Endometrium (tissue), 2 donors: ENCODE measurements around the gene PDIA2.
"Not testable (repeated sequence)": the region's sequence is repeated elsewhere in the genome, so short reads cannot be mapped to it uniquely, and the experiment has no call there.

Experiments used
- FAIRE-seq: peaks from 2 replicates; lab custom pipeline; 2012; peaks lifted over from hg19 to GRCh38; lab: Jason Lieb, UNC
- donor health status: control.
- donor health status: control.

The PDIA2 gene

DNA sequence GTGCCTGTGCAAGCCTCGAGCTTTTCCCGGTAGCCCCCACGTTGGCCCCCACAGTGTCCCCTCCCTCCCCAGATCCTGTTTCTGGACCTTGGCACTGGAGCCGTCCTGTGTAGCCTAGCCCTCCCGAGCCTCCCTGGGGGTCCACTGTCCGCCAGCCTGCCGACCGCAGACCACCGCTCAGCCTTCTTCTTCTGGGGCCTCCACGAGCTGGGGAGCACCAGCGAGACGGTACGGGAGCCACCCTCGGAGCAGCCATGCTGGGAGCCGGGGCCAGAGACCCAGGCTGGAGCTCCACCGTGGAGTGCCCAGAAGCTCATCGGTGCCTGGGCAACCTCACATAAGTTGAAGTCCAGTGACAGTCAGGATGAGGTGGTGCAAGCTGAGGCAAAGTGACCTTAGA, 19.0 kb upstream of the PDIA2 start:
- no peak for FAIRE-seq

DNA sequence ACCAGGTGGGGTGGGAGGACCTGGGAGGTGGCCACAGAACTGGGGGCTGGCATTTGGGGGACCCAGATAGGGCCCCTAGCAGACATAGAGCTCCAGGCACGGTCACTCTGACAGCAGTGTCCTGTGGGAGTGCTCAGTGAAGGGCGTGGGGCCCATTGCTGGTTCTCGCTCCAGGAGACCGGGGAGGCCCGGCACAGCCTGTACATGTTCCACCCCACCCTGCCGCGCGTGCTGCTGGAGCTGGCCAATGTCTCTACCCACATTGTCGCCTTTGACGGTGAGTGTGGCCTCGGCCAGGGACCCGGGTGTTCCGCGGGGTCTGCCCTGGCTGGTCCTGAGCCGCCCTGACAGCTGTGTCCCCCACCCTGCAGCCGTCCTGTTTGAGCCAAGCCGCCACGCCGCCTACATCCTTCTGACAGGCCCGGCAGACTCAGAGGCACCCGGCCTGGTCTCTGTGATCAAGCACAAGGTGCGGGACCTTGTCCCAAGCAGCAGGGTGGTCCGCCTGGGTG, 18.5 kb upstream of the PDIA2 start:
- FAIRE-seq = no peak

DNA sequence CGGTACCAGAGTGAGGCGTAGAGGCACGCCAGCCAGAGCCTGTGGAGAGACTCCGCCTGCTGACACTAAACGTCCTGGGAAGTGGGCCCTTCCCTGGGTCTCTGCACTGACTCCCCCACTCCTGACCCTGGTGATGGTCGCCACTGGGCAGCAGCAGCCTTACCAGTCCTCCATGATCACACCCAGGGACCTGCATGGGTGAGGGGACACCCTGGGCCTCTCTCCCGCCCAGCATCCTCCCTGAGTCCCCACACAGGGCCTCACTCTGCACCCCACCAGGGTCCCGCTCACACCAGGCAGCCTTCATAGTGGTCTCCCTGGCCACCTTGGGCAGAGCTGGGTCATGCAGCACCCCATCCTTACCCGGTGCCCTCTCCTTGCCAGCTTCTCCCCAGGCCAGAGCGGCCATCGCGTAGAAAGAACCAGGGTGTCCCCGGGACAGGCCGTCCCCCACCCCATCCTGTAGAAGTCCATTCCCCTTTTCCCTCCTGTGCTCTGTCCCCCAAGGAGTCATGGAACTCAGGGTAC, 17.9 kb upstream of the PDIA2 start:
- FAIRE-seq = no peak

DNA sequence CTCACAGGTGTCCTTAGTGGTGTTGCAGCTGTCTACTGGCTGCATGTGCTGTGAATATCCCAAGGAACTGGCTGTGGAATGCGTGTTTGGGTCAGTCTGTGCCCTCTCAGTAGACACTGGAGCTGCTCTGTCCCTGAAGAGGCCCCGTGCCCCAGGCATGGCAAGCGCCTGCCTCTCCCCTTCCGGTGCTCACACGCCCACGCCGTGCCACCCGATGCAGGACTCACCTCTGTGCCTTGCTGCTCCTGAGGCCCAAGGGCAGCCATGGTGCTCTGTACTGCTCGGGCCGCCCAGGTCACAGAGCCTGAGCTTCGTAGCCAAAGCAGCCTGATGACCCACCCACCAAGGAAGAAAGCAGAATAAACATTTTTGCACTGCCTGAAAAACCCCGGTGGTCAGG, 17.3 kb upstream of the PDIA2 start:
- no peak for FAIRE-seq

DNA sequence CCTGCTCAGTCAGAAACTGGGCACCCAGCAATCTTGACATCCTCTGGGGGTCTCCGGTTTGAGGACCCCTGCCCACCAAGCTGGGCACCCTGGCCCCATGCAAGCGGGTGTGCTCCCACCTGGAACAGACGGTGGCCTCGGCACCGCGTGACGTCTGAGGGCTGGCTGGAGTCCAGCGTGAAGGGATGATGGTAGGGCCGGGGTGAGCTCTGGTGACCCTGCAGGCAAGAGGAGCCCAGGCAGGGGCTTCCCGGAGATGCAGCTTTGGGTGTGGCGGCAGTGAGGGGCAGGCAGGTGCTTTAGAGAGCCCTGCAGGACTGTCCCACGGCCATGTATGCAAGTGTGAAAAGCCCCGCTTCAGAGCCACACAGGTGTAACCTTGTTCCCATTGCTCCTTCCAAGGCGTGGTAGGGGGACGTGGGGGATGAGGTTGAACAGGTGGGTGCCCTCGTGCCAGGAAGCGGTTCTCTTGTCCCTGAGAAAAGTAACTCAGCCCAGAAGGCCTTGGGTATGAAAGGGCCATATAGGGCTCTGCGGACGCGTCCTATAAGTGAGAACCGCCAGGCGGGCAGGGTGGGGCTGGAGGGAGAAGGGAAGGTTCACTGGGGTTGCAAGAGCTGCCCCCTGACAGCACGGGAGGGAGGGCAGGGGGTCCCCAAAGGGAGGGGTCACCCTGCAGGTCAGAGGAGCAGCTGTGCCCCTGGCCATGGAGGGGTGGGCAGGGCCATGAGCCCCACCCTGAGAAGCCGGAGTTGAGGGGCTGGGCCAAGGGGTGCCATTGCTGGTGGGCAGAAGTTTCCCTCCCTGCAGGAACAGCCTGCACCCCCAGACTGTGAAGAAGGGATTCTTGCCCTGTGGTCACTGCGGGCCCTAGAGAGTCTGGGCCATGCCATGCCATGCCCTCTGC, 16.5 kb upstream of the PDIA2 start:
- no peak for FAIRE-seq

DNA sequence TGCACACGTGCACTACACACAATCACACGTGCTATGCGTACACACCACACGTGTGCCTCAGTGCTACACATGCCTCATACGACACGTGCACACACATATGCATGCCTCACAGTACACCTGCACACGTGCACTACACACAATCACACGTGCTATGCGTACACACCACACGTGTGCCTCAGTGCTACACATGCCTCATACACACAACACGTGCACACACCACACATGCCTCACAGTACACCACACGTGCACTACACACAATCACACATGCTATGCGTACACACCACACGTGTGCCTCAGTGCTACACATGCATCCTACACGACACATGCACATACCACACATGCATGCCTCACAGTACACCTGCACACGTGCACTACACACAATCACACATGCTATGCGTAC, 15.4 kb upstream of the PDIA2 start:
- not testable (repeated sequence) for FAIRE-seq

DNA sequence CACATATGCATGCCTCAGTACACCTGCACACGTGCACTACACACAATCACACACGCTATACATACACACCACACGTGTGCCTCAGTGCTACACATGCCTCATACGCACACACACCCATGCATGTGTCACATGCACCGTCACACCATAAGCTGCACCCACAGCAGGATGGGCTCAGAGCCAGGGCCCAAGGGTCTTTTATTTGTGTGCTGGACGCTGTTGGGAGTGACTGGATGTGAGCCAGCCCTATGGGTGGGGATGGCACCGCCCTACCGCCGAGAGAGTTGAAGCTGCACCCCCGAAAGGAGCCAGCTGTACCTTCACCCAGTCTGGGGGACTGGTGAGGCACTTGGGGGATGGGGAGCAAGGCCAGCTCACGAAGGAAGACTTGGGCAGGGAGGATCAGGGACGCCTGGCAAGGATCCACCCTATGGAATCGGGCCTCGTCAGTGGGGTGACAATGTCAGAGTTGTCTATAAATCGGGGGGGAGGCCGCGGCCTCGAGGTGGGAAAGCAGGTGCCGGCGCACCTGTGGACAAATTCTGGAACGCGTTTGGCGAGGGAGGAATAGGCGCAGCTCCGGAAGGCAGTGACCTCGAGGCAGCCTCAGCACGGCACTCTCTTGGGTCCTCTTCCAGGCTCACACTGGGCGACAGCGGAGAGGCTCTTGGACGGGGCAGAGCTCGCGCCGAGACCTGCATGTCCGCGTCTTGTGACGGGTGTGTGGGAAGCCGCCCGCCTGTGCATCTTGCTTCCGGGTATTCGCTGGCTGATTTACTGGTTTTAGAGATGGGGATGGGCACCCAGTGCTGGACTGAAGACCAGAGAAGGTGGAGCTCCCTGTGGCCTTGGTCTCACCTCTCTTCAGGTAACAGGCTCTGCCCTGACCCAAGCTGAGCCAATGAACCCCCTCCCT, 14.6 kb upstream of the PDIA2 start:
- no peak for FAIRE-seq

DNA sequence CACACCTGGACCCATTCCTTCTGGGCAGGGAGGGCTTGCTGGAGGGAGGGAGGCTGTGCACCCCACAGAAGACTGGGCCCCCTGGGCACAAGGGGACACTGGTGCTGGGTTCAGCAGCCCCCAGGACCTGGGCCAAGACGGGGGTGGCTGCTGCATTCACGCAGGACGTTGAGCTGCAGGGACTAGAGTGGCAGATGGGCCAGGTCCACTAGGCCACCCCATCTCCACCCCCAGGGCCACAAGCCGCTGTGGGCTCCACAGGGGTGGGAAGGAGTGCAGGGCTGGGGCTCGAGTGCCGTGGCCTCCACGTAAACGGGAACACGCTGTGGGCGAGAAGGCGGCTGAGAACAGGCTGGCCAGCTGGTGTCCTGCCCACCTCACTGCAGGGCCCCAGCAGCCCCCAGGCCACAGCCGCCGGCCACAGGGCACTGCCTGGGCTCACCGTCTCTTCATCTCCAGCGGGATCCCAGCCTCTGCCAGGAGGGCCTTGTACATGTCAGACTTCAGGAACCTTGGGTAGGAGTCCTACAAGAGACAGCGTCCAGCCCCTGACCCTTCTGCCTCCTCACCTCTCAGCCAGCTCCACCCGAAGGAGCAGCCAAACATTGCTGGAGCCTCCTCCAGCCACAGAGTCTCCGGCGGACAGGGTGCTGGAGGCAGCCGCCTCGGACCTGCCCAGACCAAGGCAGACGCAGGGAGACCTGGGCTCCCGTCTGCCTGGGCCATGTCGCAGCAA, 13.7 kb upstream of the PDIA2 start:
- FAIRE-seq = no peak

DNA sequence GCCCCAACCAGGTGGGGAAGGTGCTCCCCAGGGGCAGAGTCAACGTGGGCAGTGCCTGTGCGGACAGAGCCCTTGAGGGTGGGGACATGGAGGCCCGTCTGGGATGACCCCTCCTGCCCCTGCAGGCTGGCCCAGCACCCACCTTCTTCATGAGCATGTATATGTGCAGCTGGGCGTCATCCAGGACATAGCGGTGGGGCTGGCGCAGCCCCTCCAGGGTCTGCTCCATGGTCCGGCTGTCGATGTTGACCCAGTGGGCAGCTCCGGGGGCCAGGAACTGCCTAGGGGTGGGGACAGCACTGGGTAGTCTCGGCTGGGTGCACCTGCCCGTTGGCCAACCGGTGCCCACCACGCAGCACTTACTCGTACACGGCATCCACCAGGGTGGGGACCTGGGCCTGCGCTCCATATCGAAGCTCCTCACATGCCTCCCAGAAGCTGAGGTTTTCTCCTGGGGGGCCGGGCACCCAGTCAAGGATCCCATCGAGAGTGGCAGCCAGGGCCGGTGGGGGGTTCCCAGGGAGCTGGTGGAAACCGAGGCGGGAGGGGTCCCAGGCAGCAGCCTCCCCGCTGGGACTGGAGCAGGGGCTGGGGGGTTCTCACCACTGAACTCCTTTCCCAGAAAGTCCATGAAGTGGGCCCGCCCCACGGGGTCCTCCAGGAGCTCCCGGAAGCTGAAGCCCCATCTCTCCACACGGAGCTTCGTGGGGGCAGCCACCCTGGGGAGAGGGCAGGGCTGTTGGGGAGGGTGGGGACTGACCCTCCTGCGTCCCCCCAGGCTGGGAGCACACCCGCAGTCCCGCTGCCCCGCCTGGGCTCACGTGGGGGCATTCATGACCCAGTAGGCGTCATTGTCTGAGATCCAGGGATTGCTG, 12.3 kb upstream of the PDIA2 start:
- FAIRE-seq = no peak

DNA sequence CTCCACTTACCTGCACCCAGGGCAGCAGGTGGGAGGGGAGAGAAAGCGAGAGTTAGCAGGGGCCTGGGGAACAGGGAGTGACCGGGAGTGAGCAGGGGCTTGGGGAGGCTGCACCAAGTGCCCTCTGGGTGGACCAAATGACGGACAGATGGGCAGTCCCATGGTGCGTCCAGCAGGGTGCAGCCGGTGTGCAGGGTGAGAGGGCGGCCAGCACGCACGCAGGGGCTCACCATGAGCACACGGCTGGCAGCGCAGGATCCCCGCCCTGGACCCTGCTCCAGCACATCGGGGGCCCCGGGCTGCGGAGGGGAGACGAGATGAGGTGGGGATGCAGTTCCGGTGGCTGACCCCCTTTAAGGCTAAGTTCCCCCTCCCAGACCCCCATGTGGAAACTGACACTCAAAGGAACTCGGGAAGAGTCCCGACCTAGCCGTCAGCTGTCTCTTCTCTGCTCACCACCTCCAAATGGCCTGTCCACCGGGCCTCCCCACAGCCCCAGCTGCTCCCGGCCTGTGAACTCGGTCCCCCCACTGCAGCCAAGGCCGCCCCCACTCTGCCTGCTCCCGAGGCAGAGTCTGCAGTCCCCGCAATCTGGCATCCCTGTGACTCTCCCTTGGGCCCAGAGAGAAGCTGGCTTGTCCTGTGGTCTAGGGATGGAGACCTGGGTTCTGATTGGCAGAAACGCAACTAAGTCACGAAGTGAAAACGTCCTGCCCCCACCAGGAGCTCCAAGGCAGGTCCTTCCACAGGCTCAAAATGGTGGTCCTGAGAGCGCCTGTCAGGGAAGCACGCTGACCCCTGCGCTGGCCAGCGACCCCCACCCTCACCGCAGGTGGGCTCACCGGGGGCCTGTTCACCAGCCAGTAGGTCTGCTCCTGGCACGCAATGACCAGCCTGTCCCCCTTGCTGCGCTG, 10.1 kb upstream of the PDIA2 start:
- no peak for FAIRE-seq

DNA sequence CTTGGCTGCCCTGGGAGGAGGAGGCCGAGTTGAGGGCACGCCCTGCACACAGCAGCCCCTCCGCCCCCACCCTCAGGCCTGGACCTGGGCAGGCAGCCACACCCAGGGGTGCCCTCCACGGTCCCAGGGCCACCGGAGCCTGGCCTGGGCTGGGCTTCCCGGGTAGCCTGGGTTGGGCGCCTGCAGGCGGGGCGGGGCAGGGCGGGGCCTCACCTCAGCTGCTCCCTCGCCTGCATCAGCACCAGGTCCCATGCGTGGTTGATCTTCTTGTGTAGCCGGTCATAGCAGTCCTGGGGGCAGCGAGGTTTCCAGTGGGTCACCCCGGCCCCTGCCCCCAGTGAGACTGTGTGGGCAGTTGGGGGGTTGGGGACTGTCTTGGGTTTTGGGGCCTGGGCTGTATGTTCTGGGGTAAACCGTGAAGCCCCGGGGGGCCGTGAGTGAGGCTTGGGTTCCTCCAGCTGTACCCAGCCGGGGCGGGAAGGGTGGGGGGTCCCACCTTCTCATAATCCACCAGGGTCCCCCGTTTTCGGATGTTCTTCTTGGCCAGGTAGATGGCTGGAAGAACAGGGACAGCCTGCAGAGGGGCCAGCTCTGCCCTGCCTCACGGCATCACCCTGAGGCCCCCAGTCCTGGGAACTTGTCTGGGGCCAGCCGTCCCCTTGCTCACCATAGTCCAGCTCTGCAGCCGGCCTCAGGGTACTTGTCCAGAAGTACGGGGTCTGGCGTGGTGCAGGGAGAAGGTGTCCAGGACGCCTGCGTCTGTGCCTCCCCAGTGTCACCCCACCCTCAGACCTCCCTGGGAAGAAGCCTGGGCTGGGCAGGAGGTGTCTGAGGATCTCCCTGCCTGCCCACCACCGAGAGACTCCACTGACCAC, 9.2 kb upstream of the PDIA2 start:
- no peak for FAIRE-seq

DNA sequence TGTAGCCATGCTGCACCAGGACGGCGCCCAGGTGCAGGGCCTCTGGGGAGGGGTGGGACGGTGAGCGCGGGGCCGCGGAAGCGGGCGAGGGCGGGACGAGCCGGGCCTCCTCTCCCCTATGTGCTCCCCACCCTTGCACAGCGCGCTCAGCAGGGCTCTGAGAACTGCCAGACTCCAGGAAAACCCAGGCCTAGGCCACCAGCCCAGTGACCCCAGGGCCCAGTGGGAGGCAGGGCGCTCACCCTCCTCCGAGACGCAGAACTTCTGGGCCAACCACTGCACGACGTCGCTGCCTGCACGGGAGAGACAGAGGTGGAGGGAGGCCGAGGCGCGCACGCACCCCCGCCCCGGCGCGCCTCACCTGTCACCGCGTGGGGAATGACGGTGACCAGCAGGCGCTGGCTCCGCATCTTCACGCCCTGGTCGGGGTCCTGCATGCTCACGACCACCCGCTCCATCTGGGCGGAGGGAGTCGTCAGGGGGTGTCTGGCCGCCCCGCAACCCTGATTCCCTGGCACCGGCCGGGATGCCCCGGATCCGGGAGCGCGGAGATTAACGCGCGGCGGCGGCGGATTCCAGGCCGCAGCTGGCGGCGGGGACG, 7.8 kb upstream of the PDIA2 start:
- no peak for FAIRE-seq

DNA sequence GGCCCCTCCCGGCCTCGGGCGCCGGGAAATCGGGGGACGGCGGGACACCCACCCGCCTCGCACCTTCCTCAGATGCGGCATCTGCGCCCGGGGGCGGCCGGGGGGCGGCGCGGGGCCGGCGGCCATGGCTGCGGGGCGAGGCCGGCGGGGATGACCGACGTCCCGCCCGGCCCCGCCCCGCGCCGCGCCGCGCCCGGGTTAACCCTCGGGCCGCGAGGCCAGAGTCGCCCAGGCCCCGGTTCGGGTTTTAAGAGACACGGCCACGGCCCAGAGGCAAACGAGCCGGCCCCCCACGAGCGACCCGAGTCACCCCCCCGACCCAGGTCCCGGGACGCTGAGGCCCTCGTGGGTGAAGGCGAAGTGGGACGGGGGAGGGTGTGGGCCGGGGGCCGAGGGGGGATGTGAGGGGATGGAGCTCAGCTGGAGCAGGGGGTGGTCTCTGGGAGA, 7.2 kb upstream of the PDIA2 start, which contains the start of gene RGS11:
RGS11 (minus strand) TSS at position 159 of the 447 bp plus-strand sequence; CDS start at position 126, 33 bp downstream.
- FAIRE-seq = no peak

DNA sequence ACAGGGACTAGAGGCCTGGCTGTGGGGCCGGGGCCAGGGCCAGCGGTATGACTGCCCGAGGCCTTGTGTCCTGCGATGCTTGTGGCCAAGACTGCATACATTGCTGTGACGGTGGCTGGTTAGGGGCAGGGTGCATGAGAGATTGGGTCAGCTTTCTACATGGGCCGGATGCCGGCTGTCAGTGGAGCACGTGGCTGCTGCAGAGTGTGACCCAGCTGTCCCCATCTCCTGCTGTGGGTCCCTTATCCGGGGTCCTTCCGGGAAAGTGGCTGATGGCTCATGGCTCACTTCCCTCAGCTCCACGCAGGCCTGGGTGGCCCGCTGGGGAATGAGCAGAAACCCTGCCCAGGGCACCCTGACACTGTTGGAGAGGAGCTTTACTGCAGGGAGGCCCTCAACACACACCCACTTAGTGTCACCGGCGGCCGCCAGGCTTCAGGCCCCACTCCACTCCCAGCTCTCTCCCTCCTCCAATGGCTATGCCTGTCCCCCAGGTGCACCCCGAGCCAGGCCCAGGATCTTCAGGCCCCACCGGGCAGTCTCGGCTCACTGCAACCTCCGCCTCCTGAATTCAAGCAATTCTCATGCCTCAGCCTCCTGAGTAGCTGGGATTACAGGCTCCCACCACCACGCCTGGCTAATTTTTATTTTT, 6.4 kb upstream of the PDIA2 start:
- no peak for FAIRE-seq

DNA sequence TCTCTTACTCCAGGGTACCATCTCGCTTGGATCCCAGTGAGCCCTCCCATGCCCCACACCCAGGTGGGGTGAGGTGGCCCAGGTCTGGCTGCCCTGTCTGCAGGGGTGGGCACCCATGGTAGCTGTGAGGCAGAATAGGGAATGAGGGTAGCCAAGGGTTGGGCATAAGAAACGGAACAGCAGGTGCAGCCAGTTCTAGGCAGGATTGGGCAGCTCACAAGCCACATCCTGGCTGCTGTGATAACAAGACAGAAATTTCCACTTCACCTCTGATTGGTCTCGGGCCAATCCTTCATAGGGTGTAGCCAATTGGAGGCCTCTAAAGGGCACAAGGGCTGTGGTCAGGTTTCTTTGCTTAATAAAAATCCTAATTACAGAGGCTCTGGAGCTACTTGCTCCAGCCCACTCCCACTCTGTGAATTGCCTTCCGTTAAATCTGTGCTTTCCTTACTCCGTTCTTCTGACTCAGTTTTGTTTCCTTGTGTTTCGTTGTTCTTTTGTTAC, 4.0 kb upstream of the PDIA2 start:
- no peak for FAIRE-seq

DNA sequence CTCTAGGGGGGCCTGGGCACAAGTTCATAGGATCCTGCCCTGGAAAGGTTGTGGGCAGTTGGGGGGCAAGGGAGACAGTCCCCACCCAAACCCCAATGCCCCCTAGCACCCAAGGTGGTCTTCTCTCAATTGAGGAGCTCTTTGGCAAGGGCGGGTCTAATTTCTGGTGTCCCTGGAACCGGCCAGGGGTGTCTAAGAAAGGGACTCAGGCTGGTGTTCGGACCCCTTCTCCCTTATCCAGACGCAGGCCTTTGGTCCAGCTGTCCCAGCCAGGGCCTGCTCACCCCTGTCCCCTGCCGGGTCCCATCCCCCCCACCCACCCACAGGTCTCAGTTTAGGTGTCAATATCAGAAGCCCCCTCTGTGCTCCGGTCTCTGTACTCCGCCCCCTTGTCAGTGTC, 3.4 kb upstream of the PDIA2 start:
- FAIRE-seq = no peak

DNA sequence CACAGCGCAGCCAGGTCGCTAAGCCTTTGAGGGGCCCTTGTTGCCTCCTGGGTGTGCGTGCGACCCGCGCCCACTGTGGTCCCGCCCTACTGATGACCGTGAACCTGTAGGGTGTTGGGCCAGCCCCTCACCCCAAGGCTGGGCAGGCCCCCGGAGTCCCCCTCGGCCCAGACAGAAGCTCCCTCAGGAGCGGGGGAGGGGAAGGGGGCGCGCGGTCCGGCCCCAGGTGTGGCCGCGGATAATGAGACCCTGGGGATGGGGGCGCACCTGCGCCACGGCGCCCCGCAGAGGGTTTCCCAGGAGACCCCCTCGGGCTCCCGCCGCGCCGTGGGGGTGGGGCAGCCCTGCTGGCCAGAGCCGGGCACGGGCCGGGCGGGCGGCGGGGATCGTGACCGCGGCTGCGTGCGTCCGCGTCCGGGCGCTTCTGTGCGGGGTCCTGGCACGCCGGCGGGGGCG, 2.9 kb upstream of the PDIA2 start:
- no peak for FAIRE-seq
